Mucosa of stomach (tissue), 1 donor: ENCODE results near the gene SLC12A2.
A peak's percentile ranks its signal among the peaks of the same experiment; 100 is the strongest.

Experiments used
- H3K27me3 ChIP-seq: one replicate; pipeline ENCODE4 v1.7.0; 2013; ENCODE audit warnings: mild to moderate bottlenecking, low read length; ENCODE audit not compliant: control insufficient read depth, insufficient read depth
- H3K36me3 ChIP-seq: one replicate; pipeline ENCODE4 v1.7.0; 2013; ENCODE audit warnings: low read length; ENCODE audit not compliant: control insufficient read depth, insufficient read depth
- H3K4me1 ChIP-seq: one replicate; pipeline ENCODE4 v1.7.0; 2013; ENCODE audit warnings: mild to moderate bottlenecking, low read length; ENCODE audit not compliant: control insufficient read depth, insufficient read depth
- H3K4me3 ChIP-seq: one replicate; pipeline ENCODE4 v1.7.0; 2013; ENCODE audit warnings: low read length
- H3K9ac ChIP-seq: one replicate; pipeline ENCODE4 v1.7.0; 2013; ENCODE audit warnings: mild to moderate bottlenecking, low read length, moderate library complexity
- H3K9me3 ChIP-seq: one replicate; pipeline ENCODE4 v1.7.0; 2013; ENCODE audit warnings: mild to moderate bottlenecking, low read length, moderate library complexity; ENCODE audit not compliant: control insufficient read depth
- donor health status: Pancreatic carcinoma.

SLC12A2 gene

DNA sequence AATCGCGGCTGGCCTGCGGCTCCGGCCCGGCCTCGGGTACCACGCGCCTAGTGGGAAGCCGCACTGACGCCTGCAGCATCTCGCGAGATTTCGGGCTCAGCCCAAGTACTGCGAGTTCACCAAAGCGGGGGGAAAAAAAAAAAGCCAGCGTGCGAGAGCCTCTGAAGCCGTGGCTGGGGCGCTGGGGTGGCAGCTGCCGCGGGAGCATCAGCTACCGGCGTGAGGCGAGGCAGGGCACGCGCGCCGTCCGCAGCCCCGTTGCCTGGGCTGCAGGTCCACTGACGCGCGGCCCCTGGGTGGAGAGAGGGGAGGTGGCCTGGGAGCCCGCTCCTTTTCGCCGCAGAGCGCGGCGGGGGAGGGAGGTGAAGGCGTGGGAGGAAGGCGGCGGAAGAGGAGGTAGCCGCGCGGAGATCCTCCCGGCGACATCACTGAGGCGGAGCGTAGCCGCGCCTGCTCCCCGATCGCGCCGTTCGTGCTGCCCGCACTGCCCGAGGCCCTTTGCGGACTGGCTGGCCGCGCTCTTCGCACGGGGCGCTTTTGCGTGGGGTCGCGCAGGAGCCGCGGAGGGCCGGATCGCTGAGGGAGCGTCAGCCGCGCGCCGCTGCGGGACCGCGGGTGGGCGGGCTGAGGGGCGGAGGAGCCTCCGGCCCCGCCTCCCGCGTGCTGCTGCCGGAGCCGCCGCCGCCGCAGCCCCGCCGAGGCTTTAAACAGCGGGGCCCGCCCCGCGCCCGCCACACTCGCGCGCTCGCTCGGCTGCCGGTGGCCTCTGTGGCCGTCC lies at the start of gene SLC12A2:
SLC12A2 (plus strand) TSS at position 734 of the 778 bp plus-strand sequence. CDS start 189 bp downstream, outside the sequence.
- no peaks in the 10 kb centered on the region for H3K9me3 ChIP-seq
- H3K4me1 ChIP-seq: peaks cover 24% of the 10 kb centered on the region
- no peaks in the 10 kb centered on the region for H3K27me3 ChIP-seq
- H3K9ac ChIP-seq: peak within 1 kb of the TSS; percentile 65
- H3K4me3 ChIP-seq: peak within 1 kb of the TSS; percentile 54
- no peaks in the 10 kb centered on the region for H3K36me3 ChIP-seq

DNA sequence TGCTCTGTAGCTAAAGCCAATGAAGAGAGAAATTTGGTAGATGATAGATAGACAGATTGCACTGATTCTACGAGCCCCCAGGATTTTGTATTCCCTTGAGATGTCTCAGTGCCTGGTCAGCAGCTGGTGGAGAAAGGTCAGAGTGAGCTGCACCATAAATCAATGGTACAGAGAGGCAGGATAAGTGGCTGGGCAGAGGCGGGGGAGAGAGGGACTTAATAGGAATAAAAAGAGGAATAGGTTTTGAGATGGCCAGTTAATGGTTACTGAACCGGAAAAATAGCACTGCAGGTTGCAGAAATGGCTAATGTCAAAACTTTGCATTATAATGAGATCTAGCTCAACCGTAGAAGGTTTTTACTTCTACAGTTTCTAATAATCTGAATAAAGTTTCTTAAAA lies 47.9 kb upstream of the SLC12A2 start:
- Histone ChIP-seq H3K4me1 (peaks cover 6% of the 10 kb centered on the region), H3K9me3 (no peaks in the 10 kb centered on the region), H3K4me3 (no peak overlapping the region), H3K27me3 (no peaks in the 10 kb centered on the region), H3K9ac (no peak overlapping the region), H3K36me3 (no peaks in the 10 kb centered on the region)

GRCh38 chr5:128036950-128037349 lies 46.6 kb upstream of the SLC12A2 start:
- Histone ChIP-seq H3K36me3 (no peaks in the 10 kb centered on the region), H3K9me3 (no peaks in the 10 kb centered on the region), H3K4me3 (no peak overlapping the region), H3K27me3 (no peaks in the 10 kb centered on the region), H3K9ac (no peak overlapping the region), H3K4me1 (peaks cover 6% of the 10 kb centered on the region)

DNA sequence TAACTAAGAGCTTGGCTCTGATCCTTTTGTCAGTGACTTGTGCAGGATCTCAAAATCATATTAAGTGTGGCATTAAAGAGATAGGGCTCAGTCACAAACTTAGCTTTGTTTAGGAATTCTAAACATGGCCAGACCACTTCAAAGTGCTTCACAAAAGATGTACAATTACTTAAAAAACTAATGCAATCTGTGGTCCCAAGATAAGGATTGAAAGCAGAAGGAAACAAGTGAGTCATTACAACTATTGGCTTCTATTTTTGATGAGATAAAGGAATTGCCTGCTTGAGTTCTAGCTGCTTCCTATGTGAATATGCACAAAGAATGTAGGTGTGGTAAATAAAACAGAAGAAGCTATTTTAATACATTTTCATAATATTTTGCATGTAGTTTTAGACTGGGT lies 44.9 kb upstream of the SLC12A2 start:
- Histone ChIP-seq H3K4me1 (peaks cover 11% of the 10 kb centered on the region), H3K9me3 (no peaks in the 10 kb centered on the region), H3K9ac (no peak overlapping the region)

GRCh38 chr5:128040927-128041326 lies 42.6 kb upstream of the SLC12A2 start:
- no peaks in the 10 kb centered on the region for H3K9me3 ChIP-seq

More for the DNA sequence above, 44.9 kb upstream of the SLC12A2 start:
- Histone ChIP-seq H3K4me3 (no peak overlapping the region), H3K36me3 (no peaks in the 10 kb centered on the region), H3K27me3 (no peaks in the 10 kb centered on the region)

DNA sequence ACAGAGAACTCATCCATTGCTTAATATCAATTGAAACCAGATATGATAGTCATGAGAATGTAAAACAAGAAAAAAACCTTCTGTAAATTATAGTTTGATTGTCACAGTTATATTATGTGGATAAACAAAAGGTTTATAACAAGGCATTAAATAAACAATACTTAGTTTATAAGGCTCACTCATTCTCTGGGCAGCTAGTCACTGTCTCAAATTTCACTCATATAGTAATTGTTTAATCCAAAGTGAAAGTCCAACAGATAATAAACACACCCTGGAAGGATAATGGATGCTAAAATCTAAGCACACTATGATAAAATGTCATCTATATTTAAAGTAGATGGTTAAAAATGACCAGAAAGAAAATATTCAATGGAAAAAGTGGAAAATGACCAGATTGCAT lies 30.8 kb upstream of the SLC12A2 start:
- Histone ChIP-seq H3K27me3 (no peaks in the 10 kb centered on the region), H3K9ac (no peak overlapping the region), H3K9me3 (no peaks in the 10 kb centered on the region), H3K36me3 (no peaks in the 10 kb centered on the region), H3K4me3 (no peak overlapping the region), H3K4me1 (no peaks in the 10 kb centered on the region)

More at GRCh38 chr5:128040927-128041326, 42.6 kb upstream of the SLC12A2 start:
- Histone ChIP-seq H3K36me3 (no peaks in the 10 kb centered on the region), H3K4me3 (no peak overlapping the region), H3K9ac (no peak overlapping the region), H3K4me1 (peaks cover 18% of the 10 kb centered on the region), H3K27me3 (no peaks in the 10 kb centered on the region)

DNA sequence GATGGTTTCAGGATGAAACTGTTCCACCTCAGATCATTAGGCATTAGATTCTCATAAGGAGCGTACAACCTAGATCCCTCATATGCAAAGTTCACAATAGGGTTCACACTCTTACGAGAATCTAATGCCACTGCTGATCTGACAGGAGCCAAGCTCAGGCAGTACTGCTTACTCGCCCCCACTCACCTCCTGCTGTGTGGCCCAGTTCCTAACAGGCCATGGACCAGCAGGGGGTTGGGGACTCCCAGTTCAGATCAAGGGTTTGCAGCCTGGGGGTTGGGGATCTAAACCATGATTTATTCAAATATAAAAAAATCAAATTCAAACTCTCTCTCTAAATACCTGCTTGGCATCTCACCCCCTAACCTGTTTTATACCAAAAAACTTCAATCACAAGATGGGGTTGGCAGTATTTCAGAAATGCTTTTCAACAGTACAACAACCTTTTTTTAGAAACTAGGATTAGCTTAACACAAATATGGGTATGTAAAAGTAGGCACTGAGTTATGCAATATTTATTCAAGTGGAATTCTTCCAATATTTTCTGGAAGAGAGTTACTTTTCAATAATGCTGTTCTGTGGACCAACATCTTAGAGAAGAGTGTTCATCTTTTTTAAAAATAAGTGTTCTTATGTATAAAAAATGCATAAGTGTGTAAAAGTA lies 30.1 kb upstream of the SLC12A2 start:
- no peaks in the 10 kb centered on the region for H3K4me1 ChIP-seq
- no peaks in the 10 kb centered on the region for H3K9me3 ChIP-seq
- H3K36me3 ChIP-seq: no peaks in the 10 kb centered on the region
- no peak overlapping the region for H3K9ac ChIP-seq
- H3K27me3 ChIP-seq: no peaks in the 10 kb centered on the region
- H3K4me3 ChIP-seq: no peak overlapping the region

DNA sequence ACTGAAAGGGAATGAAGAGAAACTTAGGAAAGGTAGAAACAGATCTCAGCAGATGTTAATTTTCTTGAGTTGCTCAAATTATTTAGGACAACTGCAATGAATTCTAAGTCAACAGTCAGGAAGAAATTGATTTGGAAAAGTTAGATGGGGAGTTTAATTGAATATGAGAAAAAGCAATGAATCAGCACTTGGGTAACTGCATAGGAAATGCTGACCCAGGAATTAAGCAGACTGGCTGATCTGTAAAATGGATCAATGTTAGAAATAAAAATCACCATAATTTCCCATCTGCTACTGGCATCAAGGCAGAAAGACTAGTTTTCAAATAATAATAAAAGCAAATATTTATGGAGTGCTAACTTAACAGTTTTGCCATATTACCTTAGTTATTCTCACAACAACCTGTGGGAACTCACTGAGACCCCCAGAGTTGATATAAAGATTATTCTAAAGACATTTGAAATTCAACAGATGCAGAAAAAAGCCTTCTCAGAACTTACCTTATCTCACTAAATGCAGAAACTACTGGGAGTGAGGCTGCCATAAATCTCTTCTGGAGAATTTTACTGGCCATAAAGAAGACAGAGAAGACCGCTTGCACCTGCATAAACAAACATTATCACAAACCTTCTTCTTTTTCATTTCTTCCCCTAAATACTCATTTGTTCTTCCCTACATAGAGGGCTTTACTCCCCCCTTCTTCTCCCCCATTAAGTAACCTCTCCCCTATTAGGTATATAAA lies 22.8 kb upstream of the SLC12A2 start:
- Histone ChIP-seq H3K4me3 (no peak overlapping the region), H3K9me3 (no peaks in the 10 kb centered on the region), H3K4me1 (no peaks in the 10 kb centered on the region), H3K36me3 (no peaks in the 10 kb centered on the region), H3K9ac (no peak overlapping the region), H3K27me3 (no peaks in the 10 kb centered on the region)

DNA sequence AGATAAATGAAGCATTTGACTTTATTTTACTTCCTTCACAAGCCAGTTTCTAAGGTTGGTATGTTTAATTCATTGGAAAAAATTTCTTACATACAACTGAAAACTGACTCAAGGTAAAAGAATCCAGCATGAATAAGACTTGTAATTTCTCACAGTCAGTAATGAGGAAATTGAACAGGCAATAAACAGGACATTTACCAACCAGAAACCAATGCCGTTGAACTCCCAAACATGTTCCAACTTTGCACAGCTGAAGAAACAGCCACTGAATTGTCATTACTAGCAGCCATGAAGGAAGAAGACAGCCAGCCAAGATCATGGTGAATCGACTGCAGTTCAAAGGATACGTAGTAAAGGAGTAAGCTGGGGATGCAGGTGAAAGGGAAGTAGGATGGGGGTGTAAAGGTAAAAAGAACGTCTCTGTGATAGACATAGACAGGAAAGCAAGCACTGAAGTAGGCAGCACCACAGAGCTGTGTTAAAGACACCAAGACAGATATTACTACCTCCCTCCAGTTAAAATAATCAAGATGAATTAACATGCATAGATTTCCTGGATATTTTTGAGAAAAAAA lies 21.3 kb upstream of the SLC12A2 start:
- Histone ChIP-seq H3K27me3 (no peaks in the 10 kb centered on the region), H3K9me3 (no peaks in the 10 kb centered on the region), H3K4me3 (no peak overlapping the region)

DNA sequence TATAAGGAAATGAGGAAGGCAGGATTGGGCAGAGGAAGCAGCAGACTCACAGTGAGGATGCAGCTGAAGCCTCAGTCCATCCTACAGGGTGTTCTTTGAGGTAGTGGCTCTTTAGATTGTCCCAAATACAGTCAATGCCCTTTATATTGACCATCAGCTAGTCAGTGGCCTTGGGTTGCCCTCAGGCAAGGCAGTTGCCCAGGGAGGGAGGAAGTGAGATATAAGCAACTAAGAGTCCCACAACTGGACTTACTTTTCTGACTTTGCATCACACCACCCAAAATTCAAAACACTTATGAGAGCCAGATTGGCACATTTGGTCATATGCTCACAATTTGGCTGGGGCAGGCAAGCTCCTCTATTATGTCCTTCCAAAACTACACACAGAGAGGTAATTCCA lies 9.4 kb upstream of the SLC12A2 start:
- no peaks in the 10 kb centered on the region for H3K9me3 ChIP-seq
- H3K36me3 ChIP-seq: no peaks in the 10 kb centered on the region
- H3K27me3 ChIP-seq: no peaks in the 10 kb centered on the region
- H3K4me1 ChIP-seq: peaks cover 2% of the 10 kb centered on the region
- no peak overlapping the region for H3K9ac ChIP-seq
- H3K4me3 ChIP-seq: no peak overlapping the region

More for the DNA sequence above, 21.3 kb upstream of the SLC12A2 start:
- no peaks in the 10 kb centered on the region for H3K36me3 ChIP-seq
- no peaks in the 10 kb centered on the region for H3K4me1 ChIP-seq
- no peak overlapping the region for H3K9ac ChIP-seq

DNA sequence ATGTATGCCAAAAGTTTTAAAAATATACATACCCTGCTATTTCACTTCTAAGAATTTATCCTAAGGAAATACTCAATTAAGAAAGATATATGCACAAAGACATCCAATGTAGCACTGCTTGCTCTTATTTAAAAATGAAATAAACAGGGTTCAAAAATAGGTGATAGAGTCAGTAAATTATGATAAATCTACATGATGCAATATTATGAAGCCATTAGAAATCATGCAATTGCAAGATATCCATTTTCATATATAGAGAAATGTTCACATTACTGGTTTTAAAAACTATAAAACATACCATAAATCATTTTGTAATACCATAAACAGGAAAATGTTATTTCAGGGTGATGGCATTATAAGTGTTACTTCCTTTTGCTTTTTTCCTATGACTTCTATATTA lies 8.6 kb upstream of the SLC12A2 start:
- Histone ChIP-seq H3K4me3 (no peak overlapping the region), H3K27me3 (no peaks in the 10 kb centered on the region), H3K9ac (no peak overlapping the region), H3K4me1 (peaks cover 8% of the 10 kb centered on the region), H3K36me3 (no peaks in the 10 kb centered on the region), H3K9me3 (no peaks in the 10 kb centered on the region)

DNA sequence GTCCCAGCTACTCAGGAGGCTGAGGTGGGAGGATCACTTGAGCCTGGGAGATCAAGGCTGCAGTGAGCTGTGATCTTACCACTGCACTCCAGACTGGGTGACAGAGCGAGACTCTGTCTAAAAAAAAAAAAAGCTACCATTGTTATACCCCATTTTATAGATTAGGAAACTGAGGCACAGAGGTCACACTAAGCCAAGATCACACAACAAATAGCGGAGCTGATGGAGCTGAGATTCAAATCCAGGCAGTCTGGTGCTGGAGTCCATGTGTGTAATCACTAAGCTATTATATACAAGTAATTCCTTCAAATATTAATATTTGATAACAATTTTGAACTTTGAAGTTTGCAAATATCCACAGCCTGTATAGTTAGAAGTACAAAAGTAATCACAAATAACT lies 6.0 kb upstream of the SLC12A2 start:
- no peak overlapping the region for H3K4me3 ChIP-seq
- H3K4me1 ChIP-seq: peaks cover 13% of the 10 kb centered on the region
- no peaks in the 10 kb centered on the region for H3K27me3 ChIP-seq
- no peak overlapping the region for H3K9ac ChIP-seq
- H3K9me3 ChIP-seq: no peaks in the 10 kb centered on the region
- no peaks in the 10 kb centered on the region for H3K36me3 ChIP-seq
